HG02623 (cell line): ENCODE results near the gene ENPP6.

Experiments
- ATAC-seq: cut with Tn5 transposase; IDR thresholded peaks from one replicate; pipeline ENCODE4 v1.9.1; 2021; ENCODE audit warnings: moderate library complexity; ENCODE audit not compliant: unreplicated experiment

Gene ENPP6

DNA sequence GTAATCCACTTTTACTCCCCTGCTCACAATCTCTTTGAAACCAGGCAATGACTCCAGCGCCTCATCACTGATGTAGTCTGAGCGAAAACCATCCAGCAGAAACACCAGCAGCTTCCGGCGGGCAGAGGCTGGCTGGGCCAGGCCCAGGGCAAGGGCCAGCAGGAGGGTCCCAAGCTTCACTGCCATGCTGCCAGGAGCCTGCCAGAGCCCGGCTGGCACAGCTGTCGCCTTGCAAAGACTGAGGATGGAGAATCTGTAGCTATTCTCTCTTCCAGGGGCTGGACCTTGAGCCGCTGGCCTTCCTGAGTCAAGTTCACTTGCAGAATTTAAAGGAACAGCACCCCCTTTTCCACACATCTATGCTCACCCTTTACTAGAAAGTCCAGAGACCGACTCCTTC is at the start of gene ENPP6:
Gene ENPP6 (minus strand): TSS at position 240 of the 400 bp plus-strand sequence. CDS start 54 bp downstream, at position 186.
- no peak for ATAC-seq

DNA sequence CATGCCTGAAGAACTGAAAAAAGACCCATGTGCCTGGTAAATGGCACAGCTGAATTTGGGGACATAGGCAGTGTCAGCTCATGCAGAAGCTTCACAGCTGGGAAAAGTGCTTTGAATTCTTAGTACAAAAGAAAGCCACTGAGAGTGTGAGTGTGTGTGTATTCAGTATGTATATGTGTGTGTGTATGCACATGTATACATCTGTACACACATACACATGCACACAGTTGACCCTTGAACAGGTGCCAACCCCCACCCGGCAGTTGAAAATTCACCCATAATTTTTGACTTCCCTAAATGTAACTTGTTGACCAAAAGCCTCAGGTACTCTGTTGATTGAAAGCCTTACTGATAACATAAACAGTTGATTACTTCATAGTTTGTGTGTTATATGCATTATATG is 49.5 kb upstream of the ENPP6 start:
- no peak for ATAC-seq

DNA sequence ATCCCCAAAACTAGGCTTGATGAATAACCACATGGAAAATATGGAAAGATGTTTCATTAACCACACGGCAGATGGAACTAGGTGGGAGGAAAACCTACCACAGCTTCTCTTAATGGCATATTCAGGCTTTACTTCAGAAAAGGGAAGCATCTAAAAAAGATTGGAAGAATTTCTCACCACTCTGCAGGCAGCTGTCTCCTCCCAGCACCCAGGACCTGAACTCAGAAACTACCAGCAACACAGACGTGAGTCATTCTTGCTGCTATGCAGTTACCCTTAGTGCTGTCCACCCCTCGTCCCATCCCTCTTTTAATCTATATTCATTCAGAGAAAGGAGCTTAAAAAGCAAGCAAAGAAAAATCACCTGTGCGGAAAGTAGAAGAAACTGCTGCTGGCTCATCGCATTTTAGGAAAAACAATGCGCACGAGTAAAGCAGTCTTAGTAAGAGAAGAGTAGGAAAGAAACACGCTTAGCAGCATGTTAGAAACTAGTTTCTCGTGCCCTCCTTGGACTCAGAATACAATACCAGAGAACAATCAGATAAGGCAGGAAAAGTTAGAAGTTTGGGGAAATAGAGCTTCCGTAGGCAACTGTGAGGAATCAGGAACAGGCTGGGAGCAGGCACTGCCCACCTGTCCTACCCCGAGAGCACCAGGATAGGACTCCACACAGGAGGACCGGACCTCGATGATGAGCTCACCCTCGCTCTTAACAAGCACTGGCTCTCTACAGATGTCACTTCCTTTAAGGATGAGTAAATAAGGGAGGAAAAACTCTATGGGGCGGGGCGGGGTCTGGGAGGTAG is 48.1 kb upstream of the ENPP6 start:
- ATAC-seq = no peak

DNA sequence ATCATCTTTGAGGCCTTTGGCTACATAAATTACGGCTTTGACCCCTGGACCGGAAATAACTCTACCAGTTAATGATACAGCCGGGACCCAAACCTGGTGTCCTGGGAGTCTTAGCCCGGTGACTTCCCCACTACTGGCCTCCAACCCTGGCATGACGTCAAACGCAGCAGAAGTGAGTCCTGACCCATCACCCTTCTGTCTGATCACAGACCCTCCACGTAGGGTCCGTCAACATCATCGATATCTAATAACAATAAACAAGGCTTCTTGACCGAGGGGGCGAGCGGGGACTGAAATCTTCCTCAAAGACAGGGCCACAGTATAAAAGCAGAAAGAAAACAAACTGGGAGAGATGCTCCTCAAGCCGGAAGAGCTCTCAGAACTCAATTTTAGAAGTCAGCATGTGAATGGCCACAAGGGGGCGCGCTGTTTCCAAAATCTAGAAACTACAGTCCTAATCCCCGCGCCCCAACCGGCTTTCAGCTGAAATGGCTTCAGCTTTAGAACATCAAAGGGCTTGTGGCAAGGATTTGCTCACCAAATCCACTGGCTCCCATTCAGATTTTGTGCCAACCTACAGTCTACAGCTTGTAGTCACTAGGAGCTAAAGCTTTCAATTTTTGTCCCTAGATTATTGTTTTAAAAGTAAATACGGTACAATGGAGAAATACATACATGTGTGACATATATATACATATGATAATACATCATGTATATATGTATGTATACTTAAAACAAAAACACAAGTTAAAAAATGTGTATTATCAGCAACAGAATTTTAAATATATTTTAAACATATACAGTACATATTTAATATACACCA is 46.4 kb upstream of the ENPP6 start:
- ATAC-seq = no peak

DNA sequence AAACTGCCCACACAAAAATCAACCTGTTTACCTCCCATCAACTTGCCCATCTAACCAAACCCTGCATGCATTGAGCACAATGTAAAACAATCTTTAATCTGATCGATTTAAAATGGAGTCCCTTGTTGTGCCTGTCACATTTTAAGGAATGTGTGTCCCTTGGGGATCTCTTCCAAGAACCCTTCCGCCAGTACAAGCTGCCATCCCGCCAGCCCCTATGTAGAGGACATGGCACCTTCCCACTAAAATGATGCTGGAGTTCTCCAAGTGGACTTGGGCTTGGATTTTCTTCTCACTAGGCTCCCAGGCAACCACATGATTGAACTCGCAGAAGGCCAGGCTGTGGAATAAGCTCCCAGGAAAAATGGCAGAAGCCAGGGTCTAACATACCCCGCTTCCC is 45.8 kb upstream of the ENPP6 start:
- ATAC-seq = no peak

DNA sequence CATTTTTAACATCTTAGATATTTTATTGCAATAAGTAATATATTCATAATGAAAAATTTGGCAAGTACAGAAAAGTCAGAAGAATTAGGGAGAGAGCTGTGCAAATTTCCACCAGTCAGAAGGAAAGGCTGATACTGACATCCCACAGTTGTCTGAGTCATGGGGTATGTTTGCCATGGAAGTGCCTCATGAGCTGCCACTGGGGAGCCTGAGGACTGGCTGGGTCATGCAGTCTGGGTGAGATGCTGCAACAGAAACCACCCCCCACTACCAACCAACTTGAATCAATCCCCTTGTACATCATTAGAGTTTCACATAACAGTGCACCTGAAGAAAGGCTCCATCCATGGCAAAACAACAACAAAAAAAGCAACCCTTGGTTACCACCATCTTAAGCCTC is 45.2 kb upstream of the ENPP6 start:
- ATAC-seq = no peak

DNA sequence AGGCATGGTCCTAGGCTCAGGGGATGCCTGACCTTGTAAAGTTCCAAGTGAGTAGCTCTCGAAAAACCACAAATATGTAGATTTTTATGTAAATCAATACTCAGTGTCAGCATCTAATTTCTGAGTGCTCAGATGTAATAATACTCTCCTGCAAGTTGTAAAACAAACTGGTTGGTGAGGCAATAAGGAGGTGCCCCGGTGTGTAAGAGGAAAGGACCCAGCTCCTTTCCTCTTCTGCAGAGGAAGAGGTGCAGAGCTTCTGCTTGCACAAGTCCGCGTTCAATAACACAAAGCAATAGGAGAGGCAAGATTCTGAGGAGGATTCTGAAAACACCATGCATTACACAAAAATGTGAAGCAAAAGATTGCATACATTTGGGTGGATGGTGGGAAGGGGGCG is 43.6 kb upstream of the ENPP6 start:
- no peak for ATAC-seq

DNA sequence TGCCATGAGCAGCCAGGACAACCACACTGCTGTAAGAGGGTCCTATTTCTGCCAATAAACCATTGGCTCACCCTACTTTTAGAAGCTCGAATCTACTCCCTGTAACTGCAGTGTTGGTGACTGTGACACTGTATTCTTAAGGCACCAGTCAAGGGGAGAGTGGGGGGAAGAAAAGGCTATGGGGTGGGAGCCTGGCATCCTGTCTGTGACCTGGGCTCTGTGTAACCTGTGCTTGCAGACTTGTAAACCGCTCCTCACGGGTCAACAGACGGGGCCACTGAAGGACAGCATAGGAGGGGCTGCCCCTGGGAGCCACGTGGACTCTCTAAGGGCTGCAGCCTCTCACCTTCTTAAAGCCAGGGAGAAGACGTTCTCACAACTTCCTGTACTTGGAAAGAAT is 42.2 kb upstream of the ENPP6 start:
- no peak for ATAC-seq

DNA sequence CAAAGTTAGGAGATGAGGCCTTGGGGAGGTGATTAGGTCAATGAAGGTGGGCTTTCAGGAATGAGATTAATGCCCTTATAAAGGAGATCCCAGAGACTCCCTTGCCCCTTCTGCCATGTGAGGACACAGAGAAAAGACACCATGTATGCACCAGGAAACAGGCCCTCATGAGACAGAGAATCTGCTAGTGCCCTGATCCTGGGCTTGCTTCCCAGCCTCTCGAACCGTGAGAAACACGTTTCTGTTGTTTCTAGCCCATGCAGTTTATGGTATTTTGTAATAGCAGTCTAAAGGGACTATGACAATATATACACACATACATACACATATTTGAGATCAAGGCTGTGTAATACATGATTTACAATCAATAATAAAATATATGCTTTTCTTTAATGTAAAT is 41.4 kb upstream of the ENPP6 start:
- ATAC-seq = no peak

DNA sequence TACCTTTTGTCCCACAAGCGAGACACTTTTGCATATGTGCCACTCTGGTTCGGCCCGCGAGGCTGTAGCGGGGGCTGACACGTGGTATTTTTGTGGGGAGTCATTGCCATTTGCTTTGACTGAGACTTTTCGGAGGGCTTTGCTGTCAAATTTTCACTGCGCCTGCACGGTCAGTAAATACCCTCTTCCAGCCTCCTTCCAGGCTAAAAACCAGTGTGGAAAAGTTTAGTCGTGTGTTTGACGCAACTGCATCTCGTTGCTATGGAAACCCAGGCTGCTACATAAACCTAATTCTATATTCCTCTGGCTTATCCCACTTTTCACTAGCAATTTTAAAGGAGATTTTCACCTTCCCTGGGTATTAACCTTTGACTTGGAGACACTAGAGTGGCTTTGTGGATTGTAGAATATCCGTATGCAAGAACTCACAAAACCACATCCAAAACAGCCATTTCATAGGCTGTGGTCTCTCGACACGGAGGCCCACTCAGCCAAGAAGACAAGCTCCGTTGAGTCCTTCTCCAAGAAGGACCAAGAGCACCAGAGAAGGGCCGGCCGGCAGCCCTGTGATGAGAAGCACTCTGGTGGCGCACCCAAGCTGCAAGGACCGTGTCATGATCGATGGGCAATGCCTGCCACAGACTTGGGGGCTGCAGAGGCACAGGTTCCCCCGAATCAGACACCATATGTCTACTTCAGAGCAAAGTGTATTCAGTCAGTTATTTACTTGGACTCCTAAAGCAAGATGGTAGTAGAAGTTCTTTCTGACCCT is 38.4 kb upstream of the ENPP6 start:
- no peak for ATAC-seq

DNA sequence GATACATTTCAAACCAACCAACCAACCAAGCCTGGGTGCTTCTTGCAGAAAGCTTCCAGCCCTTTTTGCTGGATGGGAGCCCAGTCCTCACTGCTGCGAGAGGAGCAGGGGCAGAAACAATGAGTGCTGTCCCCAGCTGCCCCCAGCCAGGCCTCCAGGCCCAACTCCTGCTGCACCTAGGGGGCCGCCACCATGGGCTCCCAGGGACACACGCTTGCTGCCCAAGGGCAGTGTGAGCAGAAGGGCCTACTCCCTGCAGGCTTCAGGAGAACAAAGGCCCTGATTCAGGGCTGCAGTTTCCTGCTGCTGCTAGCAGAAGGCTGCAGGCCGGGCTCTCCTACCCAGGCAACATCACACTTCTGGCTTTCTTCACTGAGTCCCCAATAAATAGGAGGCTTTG is 37.7 kb upstream of the ENPP6 start:
- no peak for ATAC-seq

DNA sequence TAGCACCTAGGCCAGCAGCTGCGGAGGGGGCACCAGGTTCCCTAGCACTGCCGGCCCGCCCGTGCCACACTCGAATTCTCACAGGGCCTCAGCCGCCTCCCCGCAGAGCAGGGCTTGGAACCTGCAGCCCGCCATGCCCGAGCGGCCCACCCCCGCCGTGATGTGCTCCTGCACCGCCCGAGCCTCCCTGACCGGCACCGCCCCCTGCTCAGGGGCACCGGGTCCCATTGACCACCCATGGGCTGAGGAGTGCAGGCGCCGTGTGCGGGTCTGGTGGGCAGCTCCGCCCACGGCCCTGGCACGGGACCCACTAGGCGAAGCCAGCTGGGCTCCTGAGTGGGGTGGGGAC is 35.4 kb upstream of the ENPP6 start:
- no peak for ATAC-seq

DNA sequence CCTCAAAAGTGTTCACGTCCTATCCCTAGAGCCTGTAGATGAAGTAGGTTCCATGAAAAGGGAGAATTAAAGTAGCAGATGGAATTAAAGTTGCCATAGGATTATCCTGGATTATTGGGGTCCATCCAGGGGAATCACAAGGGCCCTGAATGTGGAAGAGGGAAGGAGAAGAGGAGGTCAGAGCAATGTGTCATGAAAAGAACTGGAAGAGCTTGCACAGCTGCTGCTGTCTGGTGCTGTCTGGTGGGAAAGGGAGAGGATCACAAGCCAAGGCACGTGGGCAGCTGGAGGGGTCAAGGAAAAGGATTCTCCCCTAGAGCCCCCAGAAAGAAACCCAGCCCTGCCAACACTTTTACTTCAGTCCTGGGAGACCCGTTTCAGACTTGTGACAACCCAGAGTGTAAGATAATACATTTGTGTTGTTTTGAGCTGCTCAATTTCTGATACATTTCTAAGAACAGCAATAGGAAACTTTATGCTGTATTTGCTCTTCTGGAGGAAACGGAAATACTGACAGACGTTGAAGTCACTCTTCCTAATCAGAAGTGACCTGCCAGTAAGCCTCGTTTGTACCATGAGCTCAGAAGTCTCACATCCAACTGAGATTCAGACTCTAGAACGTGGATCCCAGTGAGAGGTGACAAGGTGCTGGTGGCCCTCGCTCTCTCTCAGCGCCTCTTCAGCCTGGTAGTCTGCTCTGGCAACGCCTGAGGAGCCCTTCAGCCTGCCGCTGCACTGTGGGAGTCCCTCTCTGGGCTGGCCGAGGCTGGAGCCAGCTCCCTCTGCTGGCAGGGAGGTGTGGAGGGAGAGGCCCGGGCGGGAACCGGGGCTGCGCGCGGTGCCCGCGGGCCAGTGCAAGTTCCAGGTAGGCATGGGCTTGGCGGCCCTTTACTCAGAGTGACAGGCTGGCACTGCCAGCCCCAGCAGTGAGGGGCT is 34.7 kb upstream of the ENPP6 start:
- ATAC-seq = no peak

DNA sequence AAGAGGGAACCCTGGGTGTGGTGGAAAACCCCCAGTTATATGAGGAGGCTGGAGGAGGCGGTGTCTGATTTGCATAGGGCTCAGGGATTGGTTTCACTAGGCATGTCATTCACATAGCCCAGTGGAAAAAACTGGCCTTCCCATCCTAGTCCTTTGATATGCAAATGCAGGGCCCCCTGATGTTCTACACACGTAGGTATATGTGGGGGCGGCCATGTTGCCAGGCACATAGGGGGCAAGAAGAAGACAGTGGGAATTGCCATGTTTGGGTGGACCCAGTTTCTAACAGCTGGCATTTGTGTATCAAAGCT is 34.0 kb upstream of the ENPP6 start:
- ATAC-seq = no peak

DNA sequence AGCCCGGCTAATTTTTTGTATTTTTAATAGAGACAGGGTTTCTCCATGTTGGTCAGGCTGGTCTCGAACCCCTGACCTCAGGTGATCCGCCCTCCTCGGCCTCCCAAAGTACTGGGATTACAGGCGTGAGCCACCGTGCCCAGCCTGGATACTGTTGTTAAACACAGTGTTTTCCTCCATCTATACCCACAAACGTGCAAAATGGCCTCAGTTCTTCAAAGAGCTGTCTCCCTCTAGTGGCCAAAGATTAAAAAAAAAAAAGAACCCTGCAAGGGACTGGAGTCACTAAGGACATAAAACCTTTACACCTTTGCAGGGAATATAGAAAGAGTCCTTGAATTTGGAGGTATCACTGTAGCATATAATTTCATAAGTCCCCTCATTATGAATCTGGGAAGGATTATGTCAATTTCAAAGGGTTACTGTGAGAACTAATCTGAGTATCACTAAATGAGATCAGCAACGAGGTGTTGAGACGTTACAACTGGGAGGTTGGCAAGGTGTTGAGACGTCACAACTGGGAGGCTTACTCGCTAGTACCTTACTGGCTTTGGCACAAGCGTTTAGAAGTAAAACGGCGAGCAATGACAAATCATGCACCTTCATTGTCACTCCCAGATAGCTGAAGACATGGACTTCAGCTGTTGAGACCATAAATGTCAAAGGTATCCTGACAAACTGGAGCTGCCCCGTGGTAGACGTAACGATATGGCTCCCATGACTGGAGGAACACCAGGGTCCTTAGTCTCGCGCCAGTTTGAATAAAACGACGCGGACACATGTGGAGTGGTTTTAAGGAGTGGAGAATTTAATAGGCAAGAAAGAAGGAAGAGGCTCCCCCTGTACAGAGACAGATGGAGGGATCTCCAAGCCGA is 33.4 kb upstream of the ENPP6 start:
- ATAC-seq = no peak

DNA sequence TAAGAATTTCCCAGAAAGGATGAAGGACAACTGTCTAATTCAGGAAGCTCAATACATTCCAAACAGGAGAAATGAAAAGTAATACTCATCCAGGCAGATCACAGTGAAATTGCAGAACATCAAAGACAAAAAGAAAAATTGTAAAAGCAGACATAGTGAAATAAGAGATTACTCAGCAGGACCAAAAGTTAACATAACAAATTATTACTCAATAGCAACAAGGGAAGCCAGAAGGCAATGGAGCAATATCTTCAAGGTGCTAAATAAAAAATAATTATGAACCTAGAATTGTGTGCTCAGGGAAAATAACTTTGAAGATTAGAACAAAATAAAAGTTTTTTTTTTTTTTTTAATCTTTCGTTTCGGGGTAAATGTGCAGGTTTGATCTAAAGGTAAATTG is 30.5 kb upstream of the ENPP6 start:
- no peak for ATAC-seq

DNA sequence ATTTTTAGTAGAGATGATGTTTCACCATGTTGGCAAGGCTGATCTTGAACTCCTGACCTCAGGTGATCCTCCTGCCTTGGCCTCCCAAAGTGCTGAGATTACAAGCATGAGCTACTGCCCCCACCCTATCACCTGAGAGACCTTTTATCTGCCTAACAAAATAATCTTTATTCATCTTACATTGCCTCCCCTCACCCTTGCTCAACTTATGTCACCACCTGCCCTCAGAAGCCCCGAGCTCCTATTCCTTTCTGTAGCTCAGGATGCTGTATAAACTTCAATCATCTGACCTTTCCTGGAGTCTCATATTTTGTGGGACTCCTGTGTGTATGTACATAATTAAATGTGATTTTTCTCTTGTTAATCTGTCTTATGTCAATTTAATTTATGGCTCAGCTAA is 29.7 kb upstream of the ENPP6 start:
- ATAC-seq = no peak

DNA sequence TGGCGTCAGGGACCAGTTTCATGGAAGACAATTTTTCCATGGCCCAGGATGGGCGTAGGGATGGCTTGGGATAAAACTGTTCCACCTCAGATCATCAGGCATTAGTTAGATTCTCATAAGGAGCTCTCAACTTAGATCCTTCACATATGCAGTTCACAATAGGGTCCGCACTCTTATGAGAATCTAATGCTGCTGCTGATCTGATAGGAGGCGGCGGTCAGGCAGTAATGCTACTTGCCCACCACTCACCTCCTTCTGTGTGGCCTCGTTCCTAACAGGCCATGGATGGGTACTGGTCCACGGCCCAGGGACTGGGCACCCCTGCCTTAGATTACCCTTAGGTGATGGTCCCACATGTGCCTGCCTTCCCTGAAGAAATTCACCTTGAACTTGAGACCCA is 28.8 kb upstream of the ENPP6 start:
- no peak for ATAC-seq

DNA sequence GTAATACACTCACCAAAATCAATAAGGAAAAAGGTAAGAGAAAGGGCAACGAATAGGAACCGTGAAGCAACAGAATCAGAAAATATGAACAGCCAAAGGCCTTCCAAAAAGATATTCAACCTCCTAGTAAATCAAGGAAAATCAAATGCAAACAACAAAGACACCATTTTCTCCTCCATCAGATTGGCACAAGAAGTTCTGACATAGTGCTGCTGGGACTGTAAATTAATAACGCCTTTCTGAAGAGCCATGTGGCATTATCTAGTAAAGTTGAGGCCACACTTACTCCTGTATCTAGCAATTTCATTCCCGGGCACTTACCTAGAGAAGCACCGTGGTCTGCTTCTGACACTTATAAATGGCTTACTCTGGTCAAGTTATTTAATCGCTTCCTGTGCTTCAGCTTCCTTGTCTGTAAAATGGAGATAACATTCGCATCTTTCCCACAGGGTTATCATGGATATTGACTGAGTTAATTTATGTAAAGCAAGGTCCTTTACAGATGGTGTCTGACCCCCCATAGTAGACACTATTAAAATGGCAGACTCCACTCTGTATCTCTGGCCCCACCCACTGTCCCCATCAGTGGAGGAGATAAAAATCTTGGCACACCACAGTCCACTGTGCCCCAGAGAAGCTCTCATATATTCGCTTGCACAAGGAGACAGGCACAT is 20.5 kb upstream of the ENPP6 start:
- ATAC-seq = no peak
